ENCODE results near the gene CDH13.

GRCh38 chr16:82658796-82659195 is 32.0 kb downstream of the CDH13 start:
- TF ChIP-seq CTCF (IDR thresholded peaks at IDR 0.05 in 4 of 5, conservative IDR thresholded peaks at IDR 0.05 in 1 of 5) (no peak), POLR2A (IDR thresholded peaks at IDR 0.05) (no peak)
